Thyroid gland (tissue), 4 donors: Measurements from ENCODE around the gene DFFB. TPM values are rescaled to one million over a fixed set of nuclear protein-coding genes. Genes with fewer than 3 reads are reported as not detected.

Experiments
- DNase-seq, 2 donors: peaks; one replicate each; pipeline ENCODE4 v3.0.0-alpha.2; 2019
- H3K27ac ChIP-seq, 3 donors: fragments of 200-600 bp; sonication (generic); 1 replicate in 2 of 3; 2 replicates in 1 of 3; pipeline ENCODE4 v1.5.1; 2016 to 2019; ENCODE audit warnings: mild to moderate bottlenecking in 1 of 3, moderate library complexity in 1 of 3
- H3K27me3 ChIP-seq: fragments of 200-600 bp; sonication (generic); one replicate; pipeline ENCODE4 v1.5.1; 2019
- H3K36me3 ChIP-seq, 2 donors: fragments of 200-600 bp; sonication (generic); one replicate each; pipeline ENCODE4 v1.5.1; 2016 to 2019
- H3K4me1 ChIP-seq, 2 donors: fragments of 200-600 bp; sonication (generic); one replicate each; pipeline ENCODE4 v1.5.1; 2017 to 2019
- H3K4me3 ChIP-seq, 3 donors: fragments of 200-600 bp; sonication (generic); replicated peaks in 1 of 3; 1 replicate in 2 of 3; 2 replicates in 1 of 3; pipeline ENCODE4 v1.5.1; 2016; ENCODE audit warnings: mild to moderate bottlenecking in 1 of 3
- H3K9me3 ChIP-seq: fragments of 200-600 bp; sonication (generic); one replicate; pipeline ENCODE4 v1.5.1; 2017
- CTCF ChIP-seq, 6 experiments: fragments of 200-600 bp in 3 of 6; fragments of 450-650 bp in 3 of 6; sonication (generic) in 3 of 6; IDR thresholded peaks; one replicate each; pipeline ENCODE4 v1.5.1; 2016 to 2019; ENCODE audit warnings: antibody characterized with exemption in 6 of 6, mild to moderate bottlenecking in 2 of 6, inconsistent platforms in 1 of 6, moderate library complexity in 1 of 6
- POLR2A ChIP-seq, 2 donors: fragments of 450-650 bp; IDR thresholded peaks; one replicate each; pipeline ENCODE4 v1.6.1; 2017; ENCODE audit warnings: antibody characterized with exemption in 2 of 2, mild to moderate bottlenecking in 2 of 2, moderate library complexity in 1 of 2
- WGBS, 2 donors: methylation state at CpG; one replicate each; pipeline ENCODE4 v1.1.5; 2017; 5-methylcytosine and 5-hydroxymethylcytosine counted together
- intact Hi-C: fragments of 100-400 bp; cut with DNase I; formaldehyde crosslinking; loops from one replicate; pipeline ENCODE4 v1.15.1; 2023
- total RNA-seq, 4 donors: library from RNA; depleted of rRNA; stranded (reverse); fragments of >200 nt; gene quantifications; one replicate each; pipeline ENCODE4 v1.2.3, GENCODE V29; 2016

Gene DFFB
- total RNA-seq, 4 donors from 2014 or later: 5.1 to 8.6 (median 6.8) TPM

GRCh38 chr1:3903141-3904005 is 46.1 kb downstream of the DFFB start:
- no peaks in the 10 kb centered on the region for H3K9me3 ChIP-seq
- DNase-seq: no peak
- H3K27me3 ChIP-seq: no peaks in the 10 kb centered on the region
- 70 to 80% methylated on average over 16 of the region's 16 CpGs for WGBS, 2 donors
- TF ChIP-seq POLR2A (IDR thresholded peaks at IDR 0.05) (no peak), CTCF (IDR thresholded peaks at IDR 0.05) (no peak)
- intact Hi-C loops: no loop called here
- H3K36me3 ChIP-seq: no peaks in the 10 kb centered on the region
- peaks cover 4 to 10% of the 10 kb centered on the region in 2 donors for H3K4me1 ChIP-seq
- H3K27ac ChIP-seq: no peak overlapping the region
- H3K4me3 ChIP-seq: no peak overlapping the region

DNA sequence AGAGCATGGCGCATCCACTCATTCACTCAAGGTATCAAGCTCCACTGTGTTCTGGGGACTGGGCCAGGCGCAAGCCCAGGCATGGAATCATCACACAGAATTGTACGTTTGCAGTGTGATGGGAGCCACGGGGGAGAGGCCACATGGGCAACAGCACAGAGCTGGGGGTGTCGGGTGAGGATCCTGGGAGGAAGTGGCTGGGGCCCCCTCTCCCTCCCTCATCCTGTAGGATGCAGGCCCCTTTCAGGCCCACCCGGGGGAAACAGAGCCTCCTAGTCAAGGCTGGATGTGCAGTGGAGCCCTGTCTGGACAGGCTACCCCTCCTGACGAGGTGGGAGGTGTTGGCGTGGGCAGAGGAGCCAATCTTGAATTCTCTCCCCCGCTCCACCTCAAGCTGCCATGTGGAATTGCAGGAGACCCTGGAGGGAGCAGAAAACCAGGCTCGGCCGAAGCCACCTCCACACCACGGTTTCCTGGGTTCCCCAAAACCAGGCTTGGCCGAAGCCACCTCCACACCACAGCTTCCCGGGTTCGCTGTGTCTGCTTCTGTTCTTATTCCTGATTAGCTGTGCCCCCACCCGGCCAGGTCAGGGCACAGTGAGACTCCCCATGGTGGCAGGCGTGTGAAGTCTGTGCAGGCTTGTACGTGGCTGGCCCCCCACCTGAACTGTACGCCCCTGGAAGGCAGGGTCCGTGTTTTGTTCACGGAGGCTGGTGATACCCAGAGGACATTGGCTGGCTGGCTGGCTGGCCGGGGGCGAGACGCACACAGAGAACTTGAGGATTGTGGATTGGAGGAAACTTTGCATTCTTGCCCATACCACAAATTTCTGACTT is 46.9 kb downstream of the DFFB start:
- intact Hi-C loops: no loop called here
- Histone ChIP-seq H3K4me1 (peaks cover 1 to 9% of the 10 kb centered on the region in 2 donors), H3K36me3 (no peaks in the 10 kb centered on the region), H3K4me3 (no peak overlapping the region), H3K27me3 (no peaks in the 10 kb centered on the region), H3K27ac (no peak overlapping the region), H3K9me3 (no peaks in the 10 kb centered on the region)
- TF ChIP-seq POLR2A (IDR thresholded peaks at IDR 0.05): no peak
- TF ChIP-seq CTCF (IDR thresholded peaks at IDR 0.05): no peak
- WGBS, 2 donors: 81 to 86% methylated on average over 23 to 24 of the region's 24 CpGs
- DNase-seq: no peak

DNA sequence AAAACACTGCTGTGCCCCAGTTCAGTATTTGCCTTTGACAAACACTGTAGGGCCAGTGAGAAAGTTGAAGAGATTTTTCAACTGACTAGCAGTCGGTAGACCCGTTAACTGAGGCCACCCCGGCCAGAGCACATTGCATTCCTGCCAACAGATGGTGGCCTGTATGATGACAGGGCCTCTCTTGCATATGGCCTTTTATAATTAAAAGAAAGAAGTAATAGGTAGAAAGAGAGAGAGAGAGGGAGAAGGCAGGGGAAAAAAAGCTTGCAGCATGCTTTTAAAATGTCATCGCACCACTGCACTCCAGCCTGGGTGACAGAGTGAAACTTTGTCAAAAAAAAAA is 47.5 kb downstream of the DFFB start:
- Histone ChIP-seq H3K9me3 (no peaks in the 10 kb centered on the region), H3K4me1 (peaks cover 0 to 3% of the 10 kb centered on the region in 2 donors), H3K27ac (no peak overlapping the region), H3K4me3 (no peak overlapping the region), H3K27me3 (no peaks in the 10 kb centered on the region), H3K36me3 (no peaks in the 10 kb centered on the region)
- intact Hi-C loops: no loop called here
- 78 to 82% methylated on average over 4 of the region's 4 CpGs for WGBS, 2 donors
- DNase-seq: no peak
- TF ChIP-seq CTCF (IDR thresholded peaks at IDR 0.05) (no peak), POLR2A (IDR thresholded peaks at IDR 0.05) (no peak)

DNA sequence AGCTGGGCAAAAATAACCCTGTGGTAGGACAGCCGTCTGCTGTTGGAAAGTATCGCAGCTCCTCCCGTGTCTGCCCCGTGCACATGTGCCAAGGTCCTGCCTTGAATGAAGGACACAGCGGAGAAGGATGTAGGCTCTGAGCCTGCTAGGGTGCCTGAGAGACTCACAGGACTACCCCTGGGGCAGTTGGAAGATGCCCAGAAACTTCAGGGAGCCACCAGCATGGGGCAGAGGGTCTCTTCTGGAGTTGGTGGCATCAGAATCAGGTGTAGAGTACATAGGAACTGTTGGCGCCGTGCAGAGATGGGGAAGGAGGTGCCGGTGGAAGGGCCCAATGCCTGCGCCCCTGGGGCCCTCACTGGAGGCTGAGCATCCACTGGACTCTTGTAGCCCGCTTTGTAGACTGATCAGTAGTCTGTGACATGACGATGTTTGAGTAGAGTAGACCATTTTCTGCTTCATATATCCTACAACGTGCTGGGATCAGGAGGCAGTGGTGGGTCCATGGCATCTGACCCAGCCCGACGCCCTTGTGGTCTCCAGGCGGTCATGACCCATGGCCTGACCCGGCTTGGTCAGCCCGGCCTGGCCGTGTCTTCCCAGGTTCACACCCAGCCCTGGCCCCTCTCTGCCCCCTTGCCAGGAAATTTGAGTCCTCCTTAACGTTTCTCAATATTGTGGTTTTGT is 48.1 kb downstream of the DFFB start:
- no peaks in the 10 kb centered on the region for H3K9me3 ChIP-seq
- no peak for TF ChIP-seq POLR2A (IDR thresholded peaks at IDR 0.05)
- no peak for TF ChIP-seq CTCF (IDR thresholded peaks at IDR 0.05)
- no peak overlapping the region for H3K4me3 ChIP-seq
- H3K27ac ChIP-seq: no peak overlapping the region
- intact Hi-C loops: no loop called here
- no peaks in the 10 kb centered on the region for H3K27me3 ChIP-seq
- H3K36me3 ChIP-seq: no peaks in the 10 kb centered on the region
- no peak for DNase-seq
- peaks cover 0 to 3% of the 10 kb centered on the region in 2 donors for H3K4me1 ChIP-seq
- WGBS, 2 donors: 87% methylated on average over 19 of the region's 19 CpGs
